ENCODE results near the gene PRELID3B.

The PRELID3B gene

GRCh38 chr20:59037386-59037785 is 5.2 kb downstream of the PRELID3B start:
- TF ChIP-seq POLR2AphosphoS5 (IDR thresholded peaks at IDR 0.05; ENCODE audit: low read depth) (no peak), REST (IDR thresholded peaks at IDR 0.05; ENCODE audit: insufficient replicate concordance, low read depth) (no peak), CTCF (IDR thresholded peaks at IDR 0.05; ENCODE audit: insufficient read depth, low read length) (no peak), GABPA (IDR thresholded peaks at IDR 0.05; ENCODE audit: low read depth) (no peak), SPI1 (IDR thresholded peaks at IDR 0.05; ENCODE audit: borderline replicate concordance, low read depth) (no peak)
- no peak overlapping the region for H3K4me3 ChIP-seq (replicated peaks; ENCODE audit: insufficient read depth, low read length)
- DNase-seq (ENCODE audit: low read depth in 1 of 2, low spot score in 1 of 2): no peak
- H3K27ac ChIP-seq (replicated peaks): no peak overlapping the region
- H3K27me3 ChIP-seq (ENCODE audit: insufficient read depth, poor library complexity, severe bottlenecking): no peaks in the 10 kb centered on the region

- TF ChIP-seq CTCF (IDR thresholded peaks at IDR 0.05; ENCODE audit: insufficient read depth, low read length) (no peak), SPI1 (IDR thresholded peaks at IDR 0.05; ENCODE audit: borderline replicate concordance, low read depth) (no peak), POLR2AphosphoS5 (IDR thresholded peaks at IDR 0.05; ENCODE audit: low read depth) (no peak), REST (IDR thresholded peaks at IDR 0.05; ENCODE audit: insufficient replicate concordance, low read depth) (no peak), GABPA (IDR thresholded peaks at IDR 0.05; ENCODE audit: low read depth) (no peak)
- Histone ChIP-seq H3K4me3 (replicated peaks; ENCODE audit: insufficient read depth, low read length) (no peak overlapping the region), H3K27me3 (ENCODE audit: insufficient read depth, poor library complexity, severe bottlenecking) (no peaks in the 10 kb centered on the region), H3K27ac (replicated peaks) (no peak overlapping the region)
- DNase-seq (ENCODE audit: low read depth in 1 of 2, low spot score in 1 of 2): no peak
These were observed 7.2 kb downstream of the PRELID3B start for GRCh38 chr20:59035381-59035780.

- no peak overlapping the region for H3K27ac ChIP-seq (replicated peaks)
These were observed 8.9 kb downstream of the PRELID3B start for GRCh38 chr20:59033616-59034165.

More at GRCh38 chr20:59033616-59034165, 8.9 kb downstream of the PRELID3B start:
- TF ChIP-seq CTCF (IDR thresholded peaks at IDR 0.05; ENCODE audit: insufficient read depth, low read length) (no peak), GABPA (IDR thresholded peaks at IDR 0.05; ENCODE audit: low read depth) (no peak)
- no peak overlapping the region for H3K4me3 ChIP-seq (replicated peaks; ENCODE audit: insufficient read depth, low read length)
- DNase-seq (ENCODE audit: low read depth in 1 of 2, low spot score in 1 of 2): no peak
- no peaks in the 10 kb centered on the region for H3K27me3 ChIP-seq (ENCODE audit: insufficient read depth, poor library complexity, severe bottlenecking)

Measured in HL-60 (cell line).